Ishikawa (cell line): ENCODE measurements around the gene AK5.

ENCODE experiments used
- CEBPB ChIP-seq: IDR thresholded peaks from 2 replicates; pipeline ENCODE4 v1.6.1; 2012
- EP300 ChIP-seq: IDR thresholded peaks from 2 replicates; pipeline ENCODE4 v1.6.1; 2012; ENCODE audit warnings: borderline replicate concordance
- MAX ChIP-seq: IDR thresholded peaks from 2 replicates; pipeline ENCODE4 v1.6.1; 2012
- RAD21 ChIP-seq: IDR thresholded peaks from 2 replicates; pipeline ENCODE4 v1.6.1; 2012; ENCODE audit warnings: low read depth
- REST ChIP-seq: IDR thresholded peaks from 2 replicates; pipeline ENCODE4 v1.6.1; 2012; ENCODE audit warnings: low read depth, mild to moderate bottlenecking
- TAF1 ChIP-seq: IDR thresholded peaks from 2 replicates; pipeline ENCODE4 v1.6.1; 2012; ENCODE audit warnings: low read depth, mild to moderate bottlenecking
- USF1 ChIP-seq: IDR thresholded peaks from 2 replicates; pipeline ENCODE4 v1.6.1; 2012
- YY1 ChIP-seq: IDR thresholded peaks from 2 replicates; pipeline ENCODE4 v1.6.1; 2012; ENCODE audit warnings: low read depth
- ZBTB7A ChIP-seq: IDR thresholded peaks from 2 replicates; pipeline ENCODE4 v1.6.1; 2012; ENCODE audit warnings: low read depth

- TF ChIP-seq TAF1, result no peak
- TF ChIP-seq CEBPB, result no peak
- TF ChIP-seq YY1, result no peak
- TF ChIP-seq EP300, result no peak
- no peak for TF ChIP-seq ZBTB7A
- TF ChIP-seq REST, result no peak
- no peak for TF ChIP-seq MAX
- TF ChIP-seq USF1, result no peak
- TF ChIP-seq RAD21, result no peak
Observed at GRCh38 chr1:77310924-77311323, 29.1 kb downstream of the AK5 start.
